Astrocyte (in vitro differentiated cells and primary cell): ENCODE results near the gene FHIP2A. TPM values are rescaled to one million over a fixed set of nuclear protein-coding genes. Genes with fewer than 3 reads are reported as not detected.
"Not testable (repeated sequence)": the region's sequence is repeated elsewhere in the genome, so short reads cannot be mapped to it uniquely, and the experiment has no call there.

Experiments used
- DNase-seq: peaks from one replicate; pipeline ENCODE4 v3.0.0-alpha.2; 2010; ENCODE audit warnings: low read depth
- FAIRE-seq: peaks from 2 replicates; lab custom pipeline; 2011; peaks lifted over from hg19 to GRCh38; lab: Jason Lieb, UNC
- H2AFZ ChIP-seq: 2 replicates; pipeline ENCODE4 v1.6.0; 2012; ENCODE audit warnings: low read depth, low read length, inconsistent platforms
- H3K27ac ChIP-seq: 2 replicates; pipeline ENCODE4 v1.5.1; 2011; ENCODE audit warnings: low read depth, low read length, inconsistent platforms
- H3K27me3 ChIP-seq: 2 replicates; pipeline ENCODE4 v1.6.0; 2011; ENCODE audit warnings: low read length, inconsistent platforms; ENCODE audit not compliant: insufficient read depth
- H3K36me3 ChIP-seq: 2 replicates; pipeline ENCODE4 v1.5.1; 2011; ENCODE audit warnings: low read length, inconsistent platforms; ENCODE audit not compliant: insufficient read depth
- H3K4me1 ChIP-seq: 2 replicates; pipeline ENCODE4 v1.5.1; 2011; ENCODE audit warnings: low read length, inconsistent platforms; ENCODE audit not compliant: insufficient read depth
- H3K4me2 ChIP-seq: 2 replicates; pipeline ENCODE4 v1.6.0; 2012; ENCODE audit warnings: low read length, inconsistent platforms
- H3K4me3 ChIP-seq: 2 replicates; pipeline ENCODE4 v1.5.1; 2011; ENCODE audit warnings: low read depth, mild to moderate bottlenecking, low read length, inconsistent platforms; ENCODE audit not compliant: insufficient read depth
- H3K79me2 ChIP-seq: 2 replicates; pipeline ENCODE4 v1.6.0; 2012; ENCODE audit warnings: mild to moderate bottlenecking, low read length, inconsistent platforms; ENCODE audit not compliant: insufficient read depth
- H3K9ac ChIP-seq: 2 replicates; pipeline ENCODE4 v1.6.0; 2012; ENCODE audit warnings: mild to moderate bottlenecking, low read length, inconsistent platforms
- H3K9me3 ChIP-seq: 2 replicates; pipeline ENCODE4 v1.5.1; 2012; ENCODE audit warnings: low read depth, mild to moderate bottlenecking, low read length, inconsistent platforms; ENCODE audit not compliant: insufficient read depth
- H4K20me1 ChIP-seq: 2 replicates; pipeline ENCODE4 v1.6.0; 2012; ENCODE audit warnings: low read length, inconsistent platforms; ENCODE audit not compliant: insufficient read depth
- H3K27ac Mint-ChIP-seq: one replicate; pipeline ENCODE4 v1.8.0; 2021; ENCODE audit warnings: mild to moderate bottlenecking, mixed read lengths; ENCODE audit not compliant: unreplicated experiment
- H3K27me3 Mint-ChIP-seq: one replicate; pipeline ENCODE4 v1.8.0; 2021; ENCODE audit warnings: low read depth, mixed read lengths; ENCODE audit not compliant: unreplicated experiment
- H3K36me3 Mint-ChIP-seq: one replicate; pipeline ENCODE4 v1.8.0; 2021; ENCODE audit warnings: low read depth, mixed read lengths; ENCODE audit not compliant: unreplicated experiment
- H3K4me1 Mint-ChIP-seq: one replicate; pipeline ENCODE4 v1.8.0; 2021; ENCODE audit warnings: low read depth, mixed read lengths; ENCODE audit not compliant: unreplicated experiment
- H3K4me3 Mint-ChIP-seq: one replicate; pipeline ENCODE4 v1.8.0; 2021; ENCODE audit warnings: mild to moderate bottlenecking, moderate library complexity, mixed read lengths; ENCODE audit not compliant: unreplicated experiment
- H3K9me3 Mint-ChIP-seq: one replicate; pipeline ENCODE4 v1.8.0; 2021; ENCODE audit warnings: mild to moderate bottlenecking, mixed read lengths; ENCODE audit not compliant: unreplicated experiment
- CTCF ChIP-seq: IDR thresholded peaks from 2 replicates; pipeline ENCODE4 v1.5.1; 2011; ENCODE audit warnings: low read depth, mild to moderate bottlenecking, inconsistent platforms, low read length, moderate library complexity; ENCODE audit not compliant: insufficient read depth
- EZH2 ChIP-seq: IDR thresholded peaks from 2 replicates; pipeline ENCODE4 v1.6.1; 2012; ENCODE audit warnings: mild to moderate bottlenecking, low read length, inconsistent platforms; ENCODE audit not compliant: insufficient read depth
- total RNA-seq: library from RNA; stranded (reverse); gene quantifications from 2 replicates; pipeline ENCODE4 v1.2.1, GENCODE V29; 2021

Gene FHIP2A
- total RNA-seq, 1 donor from 2014 or later: 38.2 TPM

DNA sequence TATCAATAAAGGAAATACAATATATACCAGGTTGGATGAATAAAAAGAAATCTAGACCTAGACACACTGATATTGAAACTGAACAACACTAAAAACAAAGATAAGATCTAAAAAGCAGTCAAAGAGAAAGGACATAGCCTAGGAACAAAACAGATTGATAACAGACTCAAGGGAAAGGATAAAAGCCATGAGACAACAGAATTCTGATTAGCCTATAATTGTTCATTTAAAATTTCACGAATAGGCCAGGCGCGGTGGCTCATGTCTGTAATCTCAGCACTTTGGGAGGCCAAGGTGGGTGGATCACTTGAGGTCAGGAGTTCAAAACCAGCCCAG is 48.4 kb upstream of the FHIP2A start:
- no peak for DNase-seq
- H3K4me2 ChIP-seq: no peak overlapping the region
- Mint-ChIP-seq H3K27me3 (peaks cover 13% of the 10 kb centered on the region), H3K27ac (no peak overlapping the region), H3K4me3 (no peak overlapping the region), H3K4me1 (peaks cover 4% of the 10 kb centered on the region), H3K9me3 (no peaks in the 10 kb centered on the region), H3K36me3 (no peaks in the 10 kb centered on the region)
- no peak overlapping the region for H3K27ac ChIP-seq
- no peaks in the 10 kb centered on the region for H3K36me3 ChIP-seq
- peaks cover 6% of the 10 kb centered on the region for H3K4me1 ChIP-seq
- H4K20me1 ChIP-seq: no peaks in the 10 kb centered on the region
- no peak overlapping the region for H3K9ac ChIP-seq
- TF ChIP-seq CTCF: no peak
- no peak for TF ChIP-seq EZH2
- FAIRE-seq: no peak
- H2AFZ ChIP-seq: no peak overlapping the region
- no peak overlapping the region for H3K4me3 ChIP-seq
- no peaks in the 10 kb centered on the region for H3K9me3 ChIP-seq
- no peaks in the 10 kb centered on the region for H3K79me2 ChIP-seq
- H3K27me3 ChIP-seq: no peaks in the 10 kb centered on the region

- H3K27ac Mint-ChIP-seq, H3K9me3 ChIP-seq, DNase-seq, H3K4me1 Mint-ChIP-seq, H3K9ac ChIP-seq, H4K20me1 ChIP-seq, H3K27me3 Mint-ChIP-seq, H3K27me3 ChIP-seq, H3K79me2 ChIP-seq, H3K9me3 Mint-ChIP-seq, H3K27ac ChIP-seq, H3K4me2 ChIP-seq, FAIRE-seq, H3K4me3 Mint-ChIP-seq, H3K36me3 Mint-ChIP-seq, H3K4me3 ChIP-seq, H2AFZ ChIP-seq, H3K36me3 ChIP-seq: not testable (repeated sequence)
- peaks cover 16% of the 10 kb centered on the region for H3K4me1 ChIP-seq
Observed at GRCh38 chr10:114775082-114775481, 46.5 kb upstream of the FHIP2A start.

- Mint-ChIP-seq H3K9me3 (no peaks in the 10 kb centered on the region), H3K27me3 (peaks cover 7% of the 10 kb centered on the region), H3K4me3 (no peak overlapping the region), H3K27ac (no peak overlapping the region), H3K36me3 (no peaks in the 10 kb centered on the region), H3K4me1 (peaks cover 13% of the 10 kb centered on the region)
- TF ChIP-seq CTCF: no peak
- no peak for TF ChIP-seq EZH2
- no peak overlapping the region for H3K4me3 ChIP-seq
- no peak overlapping the region for H3K27ac ChIP-seq
- no peaks in the 10 kb centered on the region for H3K27me3 ChIP-seq
- no peaks in the 10 kb centered on the region for H3K36me3 ChIP-seq
- no peaks in the 10 kb centered on the region for H3K9me3 ChIP-seq
- DNase-seq (no peak), FAIRE-seq (no peak)
- H3K4me1 ChIP-seq: peaks cover 21% of the 10 kb centered on the region
- H3K9ac ChIP-seq: no peak overlapping the region
- no peak overlapping the region for H3K4me2 ChIP-seq
- no peaks in the 10 kb centered on the region for H3K79me2 ChIP-seq
- no peaks in the 10 kb centered on the region for H4K20me1 ChIP-seq
- H2AFZ ChIP-seq: no peak overlapping the region
Observed at GRCh38 chr10:114777415-114777814, 44.2 kb upstream of the FHIP2A start.
